DND-41 (cell line): ENCODE measurements around the gene NHEJ1.
A peak's percentile ranks its signal among the peaks of the same experiment; 100 is the strongest.

Source experiments
- ATAC-seq: fragments of 200-7000 bp; cut with Tn5 transposase; 3 replicates; pipeline ENCODE4 v1.9.1; 2021; ENCODE audit warnings: low read depth; ENCODE audit not compliant: insufficient read depth
- DNase-seq: peaks from one replicate; pipeline ENCODE4 v3.0.0-alpha.2; 2020
- H2AFZ ChIP-seq: 2 replicates; pipeline ENCODE4 v1.6.0; 2012; ENCODE audit warnings: low read depth, low read length
- H3K27ac ChIP-seq: 2 replicates; pipeline ENCODE4 v1.5.1; 2012; ENCODE audit warnings: low read length, inconsistent platforms
- H3K27me3 ChIP-seq: fragments of 200-600 bp; sonication (generic); 2 replicates; pipeline ENCODE4 v1.6.0; 2012; ENCODE audit warnings: low read length, mild to moderate bottlenecking, inconsistent platforms; ENCODE audit not compliant: insufficient read depth, poor library complexity
- H3K36me3 ChIP-seq: 2 replicates; pipeline ENCODE4 v1.5.1; 2012; ENCODE audit warnings: low read length, inconsistent platforms; ENCODE audit not compliant: insufficient read depth
- H3K4me1 ChIP-seq: 2 replicates; pipeline ENCODE4 v1.5.1; 2012; ENCODE audit warnings: mild to moderate bottlenecking, low read length; ENCODE audit not compliant: insufficient read depth
- H3K4me2 ChIP-seq: 2 replicates; pipeline ENCODE4 v1.6.0; 2012; ENCODE audit warnings: mild to moderate bottlenecking, moderate library complexity, low read length, inconsistent platforms; ENCODE audit not compliant: insufficient read depth
- H3K4me3 ChIP-seq, 2 experiments: fragments of 200-600 bp in 1 of 2; shearing (Covaris generic) in 1 of 2; 2 replicates each; pipeline ENCODE4 v1.5.1; 2012 to 2016; ENCODE audit warnings: inconsistent platforms in 2 of 2, low read length in 2 of 2, mild to moderate bottlenecking in 2 of 2, low read depth in 1 of 2, moderate library complexity in 1 of 2
- H3K79me2 ChIP-seq: 2 replicates; pipeline ENCODE4 v1.6.0; 2012; ENCODE audit warnings: low read length, inconsistent platforms; ENCODE audit not compliant: insufficient read depth
- H3K9ac ChIP-seq: 2 replicates; pipeline ENCODE4 v1.6.0; 2012; ENCODE audit warnings: low read depth, mild to moderate bottlenecking, inconsistent platforms, low read length, moderate library complexity
- H3K9me3 ChIP-seq: 2 replicates; pipeline ENCODE4 v1.5.1; 2012; ENCODE audit warnings: low read length, moderate library complexity, mild to moderate bottlenecking, inconsistent platforms; ENCODE audit not compliant: insufficient read depth, severe bottlenecking
- H4K20me1 ChIP-seq: 2 replicates; pipeline ENCODE4 v1.6.0; 2012; ENCODE audit warnings: low read length; ENCODE audit not compliant: insufficient read depth
- CTCF ChIP-seq: IDR thresholded peaks from 2 replicates; pipeline ENCODE4 v1.5.1; 2012; ENCODE audit warnings: borderline replicate concordance, low read length, moderate library complexity, mild to moderate bottlenecking; ENCODE audit not compliant: poor library complexity, severe bottlenecking; ENCODE audit errors: extremely low read depth
- EZH2 ChIP-seq: IDR thresholded peaks from 3 replicates; pipeline ENCODE4 v1.6.1; 2012; ENCODE audit warnings: borderline replicate concordance, low read depth, mild to moderate bottlenecking, moderate library complexity, low read length, inconsistent platforms; ENCODE audit not compliant: severe bottlenecking

Gene NHEJ1

GRCh38 chr2:219058541-219059374 lies 101.9 kb downstream of the NHEJ1 start:
- H3K9me3 ChIP-seq: no peaks in the 10 kb centered on the region
- no peaks in the 10 kb centered on the region for H3K27me3 ChIP-seq
- no peaks in the 10 kb centered on the region for H3K79me2 ChIP-seq
- H3K4me2 ChIP-seq: no peak overlapping the region
- no peak for ATAC-seq
- H3K4me3 ChIP-seq: no peak overlapping the region
- H2AFZ ChIP-seq: no peak overlapping the region
- H4K20me1 ChIP-seq: no peaks in the 10 kb centered on the region
- no peaks in the 10 kb centered on the region for H3K4me1 ChIP-seq
- H3K36me3 ChIP-seq: no peaks in the 10 kb centered on the region
- H3K9ac ChIP-seq: no peak overlapping the region
- TF ChIP-seq CTCF: no peak
- no peak for TF ChIP-seq EZH2
- DNase-seq: no peak
- no peak overlapping the region for H3K27ac ChIP-seq

- ATAC-seq: peak; percentile 96
- H3K27me3 ChIP-seq: no peaks in the 10 kb centered on the region
- no peak overlapping the region for H3K4me2 ChIP-seq
Observed at GRCh38 chr2:219057709-219058540, 102.7 kb downstream of the NHEJ1 start.

GRCh38 chr2:219056896-219057708 lies 103.5 kb downstream of the NHEJ1 start:
- Histone ChIP-seq H3K4me3 (no peak overlapping the region), H3K9me3 (no peaks in the 10 kb centered on the region), H3K4me2 (no peak overlapping the region), H3K9ac (no peak overlapping the region), H3K4me1 (no peaks in the 10 kb centered on the region), H2AFZ (no peak overlapping the region), H4K20me1 (no peaks in the 10 kb centered on the region), H3K27ac (no peak overlapping the region), H3K36me3 (no peaks in the 10 kb centered on the region), H3K27me3 (no peaks in the 10 kb centered on the region), H3K79me2 (no peaks in the 10 kb centered on the region)
- TF ChIP-seq CTCF (no peak), EZH2 (no peak)
- DNase-seq: no peak
- ATAC-seq: no peak

More at GRCh38 chr2:219057709-219058540, 102.7 kb downstream of the NHEJ1 start:
- peak; percentile 66 for DNase-seq
- Histone ChIP-seq H3K9me3 (no peaks in the 10 kb centered on the region), H3K36me3 (no peaks in the 10 kb centered on the region), H3K4me3 (no peak overlapping the region), H3K9ac (no peak overlapping the region), H3K27ac (no peak overlapping the region), H3K4me1 (no peaks in the 10 kb centered on the region), H3K79me2 (no peaks in the 10 kb centered on the region), H2AFZ (no peak overlapping the region), H4K20me1 (no peaks in the 10 kb centered on the region)
- TF ChIP-seq CTCF (peak; percentile 87), EZH2 (no peak)
